AG04449 (cell line): Measurements from ENCODE around the gene IP6K1.
"Not testable (repeated sequence)": the region's sequence is repeated elsewhere in the genome, so short reads cannot be mapped to it uniquely, and the experiment has no call there.

Source experiments
- CTCF ChIA-PET: fragments of 350-600 bp; formaldehyde crosslinking; extraction: SDS; loops from one replicate; lab custom pipeline; 2021; ENCODE audit warnings: antibody characterized with exemption; lab: Yijun Ruan, JAX
- POLR2A ChIA-PET: fragments of 400-600, 350-600 bp; formaldehyde crosslinking; extraction: SDS; loops from one replicate; lab custom pipeline; 2020; ENCODE audit warnings: antibody characterized with exemption, inconsistent platforms; lab: Yijun Ruan, JAX
- DNase-seq: peaks from one replicate; pipeline ENCODE4 v3.0.0-alpha.2; 2010; ENCODE audit warnings: low read depth, low spot score
- H3K4me3 ChIP-seq: 2 replicates; pipeline ENCODE4 v1.5.1; 2011; ENCODE audit warnings: low read depth, mild to moderate bottlenecking, control low read depth, low read length
- TF ChIP-seq, protein P1 (sequence below): IDR thresholded peaks from one replicate; pipeline ENCODE4 v1.5.1; 2011; ENCODE audit warnings: mild to moderate bottlenecking, moderate library complexity, low read length, control low read depth, inconsistent platforms; ENCODE audit not compliant: insufficient read depth; ENCODE audit errors: missing control alignments

Gene IP6K1

DNA sequence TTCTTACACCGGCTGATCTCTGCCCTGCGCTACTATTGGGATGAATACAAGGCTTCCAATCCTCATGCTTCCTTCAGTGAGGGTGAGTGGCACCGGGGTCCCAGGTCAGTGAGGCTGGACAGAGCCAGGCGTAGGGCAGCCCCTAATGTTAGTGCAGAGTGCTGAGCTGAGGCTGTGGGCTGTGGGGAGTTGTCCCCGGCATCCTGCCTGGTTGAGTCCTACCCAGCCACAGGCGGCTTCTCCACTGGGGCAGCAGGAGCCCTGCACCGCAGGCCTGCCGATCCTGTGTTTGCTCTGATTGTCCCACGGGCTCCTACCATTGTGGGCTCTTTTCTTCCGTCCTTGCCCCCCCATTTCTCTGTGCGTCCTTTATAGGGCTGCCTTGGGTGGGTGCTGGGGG is 83.7 kb downstream of the IP6K1 start:
- TF ChIP-seq, protein P1, sequence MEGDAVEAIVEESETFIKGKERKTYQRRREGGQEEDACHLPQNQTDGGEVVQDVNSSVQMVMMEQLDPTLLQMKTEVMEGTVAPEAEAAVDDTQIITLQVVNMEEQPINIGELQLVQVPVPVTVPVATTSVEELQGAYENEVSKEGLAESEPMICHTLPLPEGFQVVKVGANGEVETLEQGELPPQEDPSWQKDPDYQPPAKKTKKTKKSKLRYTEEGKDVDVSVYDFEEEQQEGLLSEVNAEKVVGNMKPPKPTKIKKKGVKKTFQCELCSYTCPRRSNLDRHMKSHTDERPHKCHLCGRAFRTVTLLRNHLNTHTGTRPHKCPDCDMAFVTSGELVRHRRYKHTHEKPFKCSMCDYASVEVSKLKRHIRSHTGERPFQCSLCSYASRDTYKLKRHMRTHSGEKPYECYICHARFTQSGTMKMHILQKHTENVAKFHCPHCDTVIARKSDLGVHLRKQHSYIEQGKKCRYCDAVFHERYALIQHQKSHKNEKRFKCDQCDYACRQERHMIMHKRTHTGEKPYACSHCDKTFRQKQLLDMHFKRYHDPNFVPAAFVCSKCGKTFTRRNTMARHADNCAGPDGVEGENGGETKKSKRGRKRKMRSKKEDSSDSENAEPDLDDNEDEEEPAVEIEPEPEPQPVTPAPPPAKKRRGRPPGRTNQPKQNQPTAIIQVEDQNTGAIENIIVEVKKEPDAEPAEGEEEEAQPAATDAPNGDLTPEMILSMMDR, result no peak
- no peak overlapping the region for H3K4me3 ChIP-seq
- DNase-seq, result no peak
- POLR2A ChIA-PET, result no interaction called here
- CTCF ChIA-PET, result interaction anchor here (0.9 to 7.8 kb wide), 13 partner anchors 9 to 227 kb away, joined by 3 to 74 read pairs (median 4); partner anchors contain the start of gene AMIGO3

DNA sequence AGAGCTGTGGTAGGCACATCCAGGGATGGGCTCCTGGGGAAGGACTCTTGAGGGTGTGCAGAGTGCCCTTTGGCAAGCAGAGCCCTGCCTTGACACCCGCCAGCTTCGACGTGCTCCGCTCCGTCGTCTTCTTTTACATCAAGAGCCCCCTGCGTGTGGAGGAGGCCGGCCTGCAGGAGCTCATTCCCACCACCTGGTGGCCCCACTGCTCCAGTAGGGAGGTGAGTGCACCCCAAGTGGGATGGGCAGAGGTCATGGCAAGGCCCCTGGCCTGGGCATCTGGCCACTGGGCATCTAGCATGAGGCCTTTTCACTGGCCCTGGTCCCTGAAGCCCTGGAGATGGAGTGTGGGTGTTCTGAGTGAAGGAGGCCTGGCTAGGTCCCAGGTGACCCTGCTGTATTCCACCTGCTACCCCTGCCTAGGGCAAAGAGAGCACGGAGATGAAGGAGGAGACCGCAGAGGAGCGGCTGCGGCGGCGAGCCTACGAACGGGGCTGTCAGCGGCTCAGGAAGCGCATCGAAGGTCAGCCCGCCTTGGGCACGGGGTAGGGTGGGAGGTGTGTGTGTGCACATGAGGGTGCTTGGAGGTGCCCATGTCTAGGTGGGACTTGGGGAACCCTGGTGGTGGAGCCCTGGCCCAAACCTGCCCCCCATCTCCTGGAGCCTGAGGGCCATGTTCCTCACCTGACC is 84.8 kb downstream of the IP6K1 start:
- TF ChIP-seq, protein P1, result peak; percentile 64
- DNase-seq, result no peak
- ChIA-PET POLR2A (interaction anchor here (0.6 kb wide), 1 partner anchor 1234 kb away, joined by 3 read pairs; no protein-coding TSS in a partner anchor), CTCF (interaction anchor here (0.7 to 7.8 kb wide), 18 partner anchors 9 to 228 kb away, joined by 3 to 74 read pairs (median 4); partner anchors contain the start of genes AMIGO3 and MON1A)
- no peak overlapping the region for H3K4me3 ChIP-seq

DNA sequence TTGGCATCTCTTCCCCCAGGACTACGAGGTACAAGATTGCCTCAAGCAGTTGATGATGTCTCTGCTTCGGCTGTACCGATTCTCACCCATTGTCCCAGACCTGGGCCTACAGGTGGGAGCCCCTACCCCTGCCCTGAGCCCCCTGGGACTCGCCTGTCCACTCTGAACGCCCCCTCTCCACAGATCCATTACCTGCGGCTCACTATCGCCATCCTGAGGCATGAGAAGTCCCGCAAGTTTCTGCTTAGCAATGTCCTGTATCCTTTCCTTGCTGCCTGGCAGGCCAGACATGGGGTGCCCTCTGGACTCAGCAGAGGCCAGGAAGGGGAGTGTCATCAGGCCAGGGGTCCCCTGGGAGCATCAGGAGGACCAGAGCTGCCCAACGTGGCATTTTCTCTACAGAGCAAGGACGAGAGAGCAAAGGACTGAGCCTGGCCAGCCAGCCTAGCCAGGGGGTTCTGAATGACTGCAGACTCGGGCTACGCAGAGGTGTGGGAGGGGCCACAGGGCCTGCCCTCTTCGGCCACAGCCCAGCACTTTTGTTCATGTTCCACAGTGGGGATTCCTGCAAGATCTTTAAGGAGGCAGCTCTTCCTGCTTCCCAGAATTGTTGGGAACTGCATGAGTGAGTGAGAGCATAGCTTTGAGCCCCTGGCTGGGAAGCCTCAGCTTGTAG is 85.8 kb downstream of the IP6K1 start:
- POLR2A ChIA-PET, result no interaction called here
- CTCF ChIA-PET, result interaction anchor here (0.7 to 7.8 kb wide), 14 partner anchors 8 to 229 kb away, joined by 3 to 74 read pairs (median 4); partner anchors contain the start of genes AMIGO3 and MON1A
- DNase-seq, result no peak

DNA sequence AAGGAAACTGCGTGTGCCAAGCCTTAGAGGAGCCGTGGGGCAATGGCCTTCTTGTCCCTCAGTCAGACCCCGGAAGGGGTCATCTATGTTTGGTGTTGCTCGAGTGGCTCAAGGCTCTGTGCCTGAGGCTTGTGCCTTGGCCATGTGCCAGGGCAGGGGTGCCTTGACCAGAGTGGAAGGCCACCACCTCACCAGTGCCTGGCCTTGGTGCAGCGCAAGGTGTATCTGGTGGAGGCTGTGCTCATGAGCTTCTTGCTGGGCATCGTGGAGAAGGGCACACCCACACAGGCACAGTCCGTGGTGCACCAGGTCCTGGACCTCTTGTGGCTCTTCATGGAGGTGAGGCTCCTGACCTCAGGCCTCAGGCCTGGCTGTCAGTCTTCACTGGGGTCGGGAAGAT is 86.3 kb downstream of the IP6K1 start:
- ChIA-PET POLR2A (no interaction called here), CTCF (interaction anchor here (1.0 to 7.8 kb wide), 4 partner anchors 13 to 160 kb away, joined by 3 to 51 read pairs (median 26); no protein-coding TSS in a partner anchor)

More for the DNA sequence above, 85.8 kb downstream of the IP6K1 start:
- TF ChIP-seq, protein P1, result no peak
- no peak overlapping the region for H3K4me3 ChIP-seq

DNA sequence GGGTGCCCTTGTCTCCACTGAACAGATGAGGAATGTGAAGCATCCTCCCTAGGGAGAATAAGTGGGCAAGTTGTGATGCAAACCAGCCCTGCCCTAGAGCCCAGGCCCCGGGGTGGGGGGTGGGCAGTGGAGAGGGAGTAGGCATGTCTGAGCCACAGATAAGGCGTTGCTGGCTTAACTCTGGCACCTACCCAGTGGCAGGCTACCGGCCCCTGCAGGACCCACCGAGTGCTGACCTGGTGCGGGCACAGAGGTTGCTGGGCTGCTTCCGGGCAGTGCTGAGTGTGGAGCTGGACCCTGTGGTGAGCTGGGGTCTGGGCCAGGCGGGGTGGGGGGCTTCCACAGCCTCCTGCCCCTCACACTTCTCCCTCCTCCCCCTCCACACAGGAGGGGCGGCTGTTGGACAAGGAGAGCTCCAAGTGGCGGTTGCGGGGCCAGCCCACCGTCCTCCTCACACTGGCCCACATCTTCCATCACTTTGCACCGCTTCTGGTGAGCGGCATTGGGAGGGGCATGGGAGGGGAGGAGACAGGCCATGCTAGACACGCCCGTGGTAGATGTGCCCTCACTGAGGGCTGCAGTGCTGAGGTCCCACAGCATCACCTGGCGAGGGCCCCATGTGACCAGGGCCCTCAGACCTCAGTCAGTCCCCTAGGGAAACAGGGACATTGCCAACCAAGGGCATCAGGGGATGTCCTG is 86.9 kb downstream of the IP6K1 start:
- DNase-seq, result peak; percentile 28
- CTCF ChIA-PET, result interaction anchor here (1.0 to 7.8 kb wide), 3 partner anchors 14 to 160 kb away, joined by 3 to 51 read pairs (median 49); no protein-coding TSS in a partner anchor
- POLR2A ChIA-PET, result no interaction called here
- no peak overlapping the region for H3K4me3 ChIP-seq
- TF ChIP-seq, protein P1, result no peak

More for the DNA sequence above, 86.3 kb downstream of the IP6K1 start:
- TF ChIP-seq, protein P1, result no peak
- DNase-seq, result no peak
- H3K4me3 ChIP-seq, result no peak overlapping the region

DNA sequence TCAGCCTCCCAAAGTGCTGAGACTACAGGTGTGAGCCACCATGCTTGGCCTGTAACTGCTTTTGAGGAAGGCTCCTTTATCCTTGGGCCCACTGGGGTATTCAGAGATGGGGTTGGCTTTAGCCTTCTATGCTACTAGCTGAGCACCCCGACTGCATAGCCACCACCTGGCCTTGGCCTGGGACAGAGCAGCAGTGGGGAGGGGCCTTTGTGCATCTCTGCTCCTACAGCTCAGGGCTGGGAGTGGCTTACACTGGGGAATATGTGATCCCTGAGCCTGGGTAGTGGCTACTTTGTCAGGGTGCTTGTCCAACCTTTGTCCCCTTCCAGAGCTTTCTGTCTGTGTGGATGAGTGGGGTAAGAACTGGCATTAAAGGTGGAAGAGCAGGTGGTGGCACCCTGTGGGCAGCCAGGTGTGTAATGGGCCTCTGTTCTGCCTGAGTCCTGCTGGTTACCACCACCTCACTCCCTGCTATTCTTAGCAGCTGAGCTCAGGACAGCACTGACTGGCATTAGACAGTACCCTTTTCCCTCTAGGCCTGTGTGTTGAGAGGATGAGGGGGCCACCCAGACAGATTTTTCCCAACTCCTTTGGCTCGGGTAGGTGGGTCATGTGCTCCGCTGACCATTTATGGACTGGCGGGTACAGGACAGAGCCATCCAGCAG is 90.9 kb downstream of the IP6K1 start:
- CTCF ChIA-PET, result interaction anchor here (2.9 kb wide), 1 partner anchor 144 kb away, joined by 8 read pairs; no protein-coding TSS in a partner anchor
- DNase-seq, H3K4me3 ChIP-seq, POLR2A ChIA-PET: not testable (repeated sequence)

DNA sequence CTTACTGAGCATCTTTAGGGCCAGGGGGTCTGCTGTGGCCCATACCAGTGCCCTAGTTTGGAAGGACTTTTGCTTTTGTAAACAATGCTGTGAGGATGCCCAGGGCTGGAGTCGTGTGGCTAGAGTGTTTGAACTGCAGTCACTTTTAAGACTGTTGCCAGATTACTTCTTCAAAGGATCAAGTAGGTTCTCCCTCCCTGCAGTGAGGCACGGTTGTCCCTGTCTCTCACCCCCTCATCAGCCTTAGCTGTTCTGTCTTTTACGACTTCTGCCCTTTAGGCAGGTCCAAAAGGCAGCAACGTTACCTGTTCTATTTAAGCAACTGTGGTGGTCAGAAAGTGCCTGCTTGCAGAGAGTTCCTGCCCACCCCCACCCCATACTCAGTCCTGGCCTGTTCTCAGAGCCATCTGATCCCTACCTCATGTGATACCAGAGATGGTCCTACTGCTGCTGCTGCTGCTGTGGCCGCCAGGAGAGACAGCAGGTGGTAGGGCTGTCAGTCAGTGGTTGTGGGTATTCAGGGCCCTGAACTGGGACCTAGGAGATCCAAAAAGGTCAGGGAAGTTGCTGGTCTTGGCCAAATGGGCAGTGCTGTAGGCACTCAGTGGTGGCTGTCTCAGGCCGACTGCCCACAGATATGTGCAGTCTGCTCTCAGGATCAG is 91.8 kb downstream of the IP6K1 start:
- POLR2A ChIA-PET, DNase-seq, H3K4me3 ChIP-seq: not testable (repeated sequence)
- CTCF ChIA-PET, result interaction anchor here (1.8 to 2.9 kb wide), 2 partner anchors 9 to 145 kb away, joined by 7 to 8 read pairs; no protein-coding TSS in a partner anchor

DNA sequence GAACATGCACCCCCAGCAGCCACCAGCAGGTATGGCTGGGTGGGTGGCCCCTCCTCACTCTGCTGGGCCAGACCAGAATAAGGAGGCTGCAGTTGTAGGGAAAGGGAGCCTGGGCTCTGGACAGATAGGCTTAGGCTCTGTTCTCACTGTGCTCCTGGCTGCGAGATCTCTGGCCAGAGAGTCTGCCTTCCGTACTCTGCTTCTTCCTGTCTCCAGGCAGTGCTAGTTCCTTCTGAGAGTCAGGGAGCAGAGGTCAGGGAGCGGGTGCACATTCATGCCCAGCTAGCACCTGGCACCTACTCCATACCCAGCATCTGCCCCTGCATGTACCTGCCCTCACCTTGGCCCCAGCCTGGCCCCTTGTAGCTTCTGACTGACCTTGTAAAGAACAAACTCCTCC is 94.9 kb downstream of the IP6K1 start:
- CTCF ChIA-PET, result interaction anchor here (1.1 kb wide), 1 partner anchor 10 kb away, joined by 5 read pairs; no protein-coding TSS in a partner anchor
- DNase-seq, POLR2A ChIA-PET, H3K4me3 ChIP-seq: not testable (repeated sequence)
